Activated naive CD4-positive, alpha-beta T cell treated with anti-CD3 and anti-CD28 coated beads, Interleukin-2, amount 50 U/mL, for 24 hours (primary cell): ENCODE data around the gene KIZ.

Experiments used
- H3K27ac Mint-ChIP-seq: one replicate; pipeline ENCODE4 v1.8.0; 2021; ENCODE audit warnings: mild to moderate bottlenecking, mixed read lengths
- H3K27me3 Mint-ChIP-seq: one replicate; pipeline ENCODE4 v1.8.0; 2021; ENCODE audit warnings: mixed read lengths
- H3K36me3 Mint-ChIP-seq: one replicate; pipeline ENCODE4 v1.8.0; 2021; ENCODE audit warnings: mixed read lengths
- H3K4me1 Mint-ChIP-seq: one replicate; pipeline ENCODE4 v1.8.0; 2021; ENCODE audit warnings: mixed read lengths
- H3K4me3 Mint-ChIP-seq: one replicate; pipeline ENCODE4 v1.8.0; 2021; ENCODE audit warnings: mild to moderate bottlenecking, mixed read lengths
- H3K9me3 Mint-ChIP-seq: one replicate; pipeline ENCODE4 v1.8.0; 2021; ENCODE audit warnings: mixed read lengths

Gene KIZ

DNA sequence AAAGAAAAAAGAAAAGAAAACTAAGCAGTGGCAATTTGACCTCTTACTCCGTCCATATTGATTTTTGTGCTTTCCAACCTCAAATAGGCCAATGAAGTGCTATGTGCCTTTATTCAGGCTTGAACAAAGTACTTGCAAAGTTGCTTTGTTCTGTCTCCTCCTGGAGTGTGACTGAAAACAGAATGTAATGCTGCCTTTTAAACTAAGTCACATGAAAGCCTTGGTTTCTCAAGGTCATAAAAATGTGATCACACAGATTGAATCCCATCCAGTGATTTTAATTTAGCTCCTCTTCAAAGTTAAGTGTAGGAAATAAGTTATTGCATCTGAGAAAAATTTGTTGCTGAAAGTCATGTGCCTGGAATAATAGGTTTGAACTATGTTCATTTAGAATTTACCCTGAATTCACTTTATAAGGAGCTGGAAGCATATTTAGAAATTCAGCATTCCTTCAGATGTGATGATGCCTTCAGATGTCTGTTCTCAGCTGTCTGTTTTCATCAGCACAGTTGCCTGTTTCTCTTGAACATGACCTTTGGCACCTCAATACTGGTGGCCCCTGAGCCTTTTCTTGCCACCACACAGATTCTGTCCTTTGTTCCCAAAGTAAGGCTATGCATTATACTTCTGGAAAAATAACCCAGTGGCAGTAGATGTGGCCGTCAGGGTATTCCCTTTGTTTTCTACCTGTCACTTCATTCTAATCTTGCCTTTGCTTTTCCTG lies 48.8 kb downstream of the KIZ start:
- no peak overlapping the region for H3K4me3 Mint-ChIP-seq
- H3K4me1 Mint-ChIP-seq = peaks cover 32% of the 10 kb centered on the region

GRCh38 chr20:21175433-21175832 lies 49.6 kb downstream of the KIZ start:
- H3K27me3 Mint-ChIP-seq = no peaks in the 10 kb centered on the region

More for the DNA sequence above, 48.8 kb downstream of the KIZ start:
- H3K27me3 Mint-ChIP-seq = no peaks in the 10 kb centered on the region
- no peak overlapping the region for H3K27ac Mint-ChIP-seq
- H3K36me3 Mint-ChIP-seq = peaks cover 25% of the 10 kb centered on the region
- H3K9me3 Mint-ChIP-seq = peaks cover 14% of the 10 kb centered on the region

GRCh38 chr20:21177767-21178166 lies 51.9 kb downstream of the KIZ start:
- H3K36me3 Mint-ChIP-seq = peaks cover 18% of the 10 kb centered on the region
- no peak overlapping the region for H3K27ac Mint-ChIP-seq
- no peaks in the 10 kb centered on the region for H3K27me3 Mint-ChIP-seq
- H3K4me3 Mint-ChIP-seq = no peak overlapping the region
- peaks cover 33% of the 10 kb centered on the region for H3K4me1 Mint-ChIP-seq
- peaks cover 11% of the 10 kb centered on the region for H3K9me3 Mint-ChIP-seq

More at GRCh38 chr20:21175433-21175832, 49.6 kb downstream of the KIZ start:
- Mint-ChIP-seq H3K4me1 (peaks cover 33% of the 10 kb centered on the region), H3K4me3 (no peak overlapping the region), H3K27ac (no peak overlapping the region), H3K36me3 (peaks cover 25% of the 10 kb centered on the region), H3K9me3 (peaks cover 11% of the 10 kb centered on the region)

GRCh38 chr20:21179757-21180156 lies 53.9 kb downstream of the KIZ start:
- Mint-ChIP-seq H3K27ac (no peak overlapping the region), H3K9me3 (peaks cover 11% of the 10 kb centered on the region), H3K4me1 (peaks cover 25% of the 10 kb centered on the region), H3K36me3 (peaks cover 20% of the 10 kb centered on the region), H3K27me3 (no peaks in the 10 kb centered on the region), H3K4me3 (no peak overlapping the region)

DNA sequence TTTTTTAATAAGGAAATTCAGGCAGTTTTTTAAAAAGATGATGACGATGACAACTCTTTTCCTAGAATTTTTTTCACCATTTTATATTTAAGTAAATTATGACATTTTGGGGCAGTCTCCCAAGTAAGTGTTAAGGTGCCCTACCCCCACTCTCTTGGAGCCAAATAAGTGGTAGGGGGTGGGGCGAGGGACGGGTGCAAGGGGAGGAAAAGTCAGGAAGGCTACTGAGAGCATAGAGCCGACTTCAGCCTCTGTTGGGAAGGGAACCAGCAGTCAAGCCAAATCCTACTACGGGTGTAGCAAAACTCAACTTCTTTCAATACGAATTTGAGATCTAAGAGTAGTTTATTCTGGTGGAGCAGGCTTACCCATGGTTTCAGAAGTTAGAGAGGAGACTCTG lies 54.4 kb downstream of the KIZ start:
- H3K36me3 Mint-ChIP-seq = peaks cover 20% of the 10 kb centered on the region

DNA sequence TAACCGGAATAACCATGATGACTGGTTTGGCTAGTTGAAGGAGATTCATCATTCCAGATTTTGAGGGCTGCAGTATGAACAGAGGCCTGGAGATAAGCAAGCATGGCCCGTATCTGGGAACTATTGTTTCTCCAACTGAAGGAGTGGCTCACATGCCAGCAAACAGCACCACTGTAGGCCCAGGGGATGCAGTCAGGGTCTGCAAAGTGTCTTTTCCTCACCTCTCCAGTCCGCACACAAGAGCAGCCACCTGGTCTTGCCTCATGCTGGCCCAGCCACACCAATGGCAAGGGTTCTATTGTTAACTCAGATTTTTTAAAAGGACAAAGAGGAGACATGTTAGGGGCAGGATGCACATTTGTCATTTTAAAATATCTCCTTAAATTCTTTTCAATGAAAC lies 55.1 kb downstream of the KIZ start:
- H3K4me3 Mint-ChIP-seq = no peak overlapping the region
- H3K9me3 Mint-ChIP-seq = peaks cover 11% of the 10 kb centered on the region
- H3K4me1 Mint-ChIP-seq = peaks cover 16% of the 10 kb centered on the region
- no peaks in the 10 kb centered on the region for H3K27me3 Mint-ChIP-seq
- H3K36me3 Mint-ChIP-seq = peaks cover 20% of the 10 kb centered on the region
- H3K27ac Mint-ChIP-seq = no peak overlapping the region

More for the DNA sequence above, 54.4 kb downstream of the KIZ start:
- H3K27ac Mint-ChIP-seq = no peak overlapping the region
- H3K4me3 Mint-ChIP-seq = no peak overlapping the region
- peaks cover 20% of the 10 kb centered on the region for H3K4me1 Mint-ChIP-seq
- peaks cover 11% of the 10 kb centered on the region for H3K9me3 Mint-ChIP-seq
- H3K27me3 Mint-ChIP-seq = no peaks in the 10 kb centered on the region

DNA sequence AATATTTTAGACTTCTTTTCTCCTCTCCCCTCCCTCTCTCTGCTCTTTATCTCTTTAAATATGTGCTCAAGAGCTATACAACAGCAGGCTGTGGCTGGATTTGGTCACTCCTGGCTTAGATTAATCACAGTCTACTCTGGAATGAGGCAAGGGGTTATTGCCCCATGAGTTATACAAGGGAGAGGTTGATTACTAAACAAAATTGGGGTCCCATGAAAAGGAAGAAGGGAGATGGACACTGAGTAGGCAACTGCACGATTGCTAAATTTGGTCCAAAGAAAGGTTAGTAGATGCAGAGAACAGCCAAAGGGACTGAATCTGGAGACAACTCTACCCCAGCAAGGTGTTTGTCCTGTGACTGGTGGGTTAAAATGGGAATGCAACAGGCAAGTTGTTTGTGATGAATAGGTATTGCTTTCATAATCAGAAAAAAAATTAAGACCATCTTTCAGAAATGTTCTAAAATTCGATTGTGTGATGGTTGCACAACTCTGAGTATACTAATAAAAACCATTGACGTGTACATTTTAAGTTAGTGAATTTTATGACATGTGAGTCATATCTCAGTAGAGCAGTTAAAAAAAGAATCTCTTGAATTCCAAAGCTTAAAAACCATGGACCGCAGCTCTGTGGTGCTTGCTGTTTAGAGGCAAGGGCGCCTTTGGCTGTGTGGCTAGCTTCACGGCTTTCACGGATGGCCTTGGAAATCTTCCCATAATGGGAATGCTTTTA lies 57.1 kb downstream of the KIZ start:
- Mint-ChIP-seq H3K27me3 (no peaks in the 10 kb centered on the region), H3K27ac (no peak overlapping the region), H3K4me3 (no peak overlapping the region), H3K36me3 (peaks cover 18% of the 10 kb centered on the region), H3K9me3 (no peaks in the 10 kb centered on the region), H3K4me1 (peaks cover 16% of the 10 kb centered on the region)

- Mint-ChIP-seq H3K27ac (no peak overlapping the region), H3K27me3 (no peaks in the 10 kb centered on the region), H3K36me3 (peaks cover 17% of the 10 kb centered on the region), H3K4me3 (no peak overlapping the region), H3K4me1 (peaks cover 11% of the 10 kb centered on the region), H3K9me3 (no peaks in the 10 kb centered on the region)
These were observed 57.8 kb downstream of the KIZ start for GRCh38 chr20:21183722-21184121.

- no peaks in the 10 kb centered on the region for H3K4me1 Mint-ChIP-seq
These were observed 58.9 kb downstream of the KIZ start for GRCh38 chr20:21184819-21185218.

GRCh38 chr20:21185849-21186248 lies 60.0 kb downstream of the KIZ start:
- Mint-ChIP-seq H3K27ac (no peak overlapping the region), H3K36me3 (peaks cover 15% of the 10 kb centered on the region), H3K27me3 (no peaks in the 10 kb centered on the region), H3K9me3 (no peaks in the 10 kb centered on the region), H3K4me3 (no peak overlapping the region), H3K4me1 (no peaks in the 10 kb centered on the region)

More at GRCh38 chr20:21184819-21185218, 58.9 kb downstream of the KIZ start:
- Mint-ChIP-seq H3K27me3 (no peaks in the 10 kb centered on the region), H3K4me3 (no peak overlapping the region), H3K27ac (no peak overlapping the region), H3K36me3 (peaks cover 15% of the 10 kb centered on the region), H3K9me3 (no peaks in the 10 kb centered on the region)

- Mint-ChIP-seq H3K4me1 (no peaks in the 10 kb centered on the region), H3K36me3 (peaks cover 10% of the 10 kb centered on the region), H3K9me3 (no peaks in the 10 kb centered on the region), H3K4me3 (no peak overlapping the region), H3K27me3 (no peaks in the 10 kb centered on the region), H3K27ac (no peak overlapping the region)
These were observed 64.1 kb downstream of the KIZ start for GRCh38 chr20:21189761-21190523.

DNA sequence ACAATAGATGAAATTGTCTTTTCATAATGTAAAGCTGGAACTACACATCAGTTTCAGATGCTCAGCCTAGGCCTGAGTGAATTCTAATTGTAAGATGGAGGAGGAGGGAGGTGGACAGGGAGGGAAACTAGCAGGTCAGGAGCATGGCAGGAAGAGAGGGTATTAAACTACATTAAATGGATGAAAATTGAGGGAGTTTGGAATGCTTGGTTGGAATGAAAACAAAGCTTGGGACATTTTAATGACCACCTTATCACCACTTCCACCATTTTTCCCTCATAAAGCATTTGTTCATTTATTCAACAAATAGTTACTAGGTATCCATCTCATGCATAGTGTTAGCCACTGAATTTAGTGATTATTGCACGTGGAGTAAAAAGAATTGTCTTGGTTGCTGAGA lies 65.0 kb downstream of the KIZ start:
- Mint-ChIP-seq H3K4me3 (no peak overlapping the region), H3K36me3 (peaks cover 10% of the 10 kb centered on the region), H3K9me3 (no peaks in the 10 kb centered on the region), H3K27ac (no peak overlapping the region), H3K4me1 (no peaks in the 10 kb centered on the region), H3K27me3 (no peaks in the 10 kb centered on the region)

- Mint-ChIP-seq H3K27me3 (no peaks in the 10 kb centered on the region), H3K4me3 (no peak overlapping the region)
These were observed 66.0 kb downstream of the KIZ start for GRCh38 chr20:21191839-21192238.

GRCh38 chr20:21202259-21202658 lies 76.4 kb downstream of the KIZ start:
- H3K4me1 Mint-ChIP-seq = no peaks in the 10 kb centered on the region
- peaks cover 4% of the 10 kb centered on the region for H3K36me3 Mint-ChIP-seq
- no peaks in the 10 kb centered on the region for H3K27me3 Mint-ChIP-seq
- no peak overlapping the region for H3K27ac Mint-ChIP-seq
- no peak overlapping the region for H3K4me3 Mint-ChIP-seq
- H3K9me3 Mint-ChIP-seq = no peaks in the 10 kb centered on the region

More at GRCh38 chr20:21191839-21192238, 66.0 kb downstream of the KIZ start:
- Mint-ChIP-seq H3K27ac (no peak overlapping the region), H3K36me3 (peaks cover 8% of the 10 kb centered on the region), H3K4me1 (no peaks in the 10 kb centered on the region), H3K9me3 (no peaks in the 10 kb centered on the region)

DNA sequence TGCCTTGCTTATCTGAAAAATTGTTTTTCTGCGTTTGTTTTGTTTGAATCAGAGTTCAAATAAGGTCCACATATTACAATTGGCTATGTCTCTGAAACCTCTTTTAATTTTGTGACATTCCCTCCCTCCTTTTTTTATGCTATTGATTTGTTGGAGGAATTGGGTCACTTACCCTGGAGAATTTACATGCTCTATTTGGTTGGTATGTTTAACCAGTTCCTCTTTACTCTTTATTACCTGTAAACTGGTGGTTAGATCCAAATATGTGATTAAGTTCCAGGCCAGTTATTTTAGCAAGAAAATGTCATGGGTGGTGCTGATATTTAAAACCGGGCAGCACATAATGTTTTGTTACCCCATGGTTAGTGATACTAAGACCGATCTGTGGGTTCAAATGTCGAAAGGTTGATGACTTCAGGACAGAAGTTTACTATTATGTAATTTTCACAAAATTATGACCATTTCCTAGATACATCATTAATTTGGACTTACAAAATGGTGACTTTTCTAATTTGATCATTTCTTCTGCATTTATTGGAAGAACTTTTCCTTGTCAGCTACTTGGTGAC lies 77.3 kb downstream of the KIZ start:
- Mint-ChIP-seq H3K27me3 (no peaks in the 10 kb centered on the region), H3K27ac (no peak overlapping the region), H3K36me3 (peaks cover 4% of the 10 kb centered on the region), H3K4me3 (no peak overlapping the region), H3K4me1 (no peaks in the 10 kb centered on the region), H3K9me3 (no peaks in the 10 kb centered on the region)
